Dermis blood vessel endothelial cell (primary cell): ENCODE measurements around the gene OSBPL9. TPM values are rescaled to one million over a fixed set of nuclear protein-coding genes. Genes with fewer than 3 reads are reported as not detected.
"Not testable (repeated sequence)": the region's sequence is repeated elsewhere in the genome, so short reads cannot be mapped to it uniquely, and the experiment has no call there.

Experiments
- DNase-seq: peaks from one replicate; pipeline ENCODE4 v3.0.0; 2010
- total RNA-seq: library from RNA; depleted of rRNA; stranded (reverse); fragments of >200 nt; gene quantifications from 2 replicates; pipeline ENCODE4 v1.2.3, GENCODE V29; 2014

Gene OSBPL9
- total RNA-seq, 1 donor from 2014 or later, result 96.1 TPM

- DNase-seq, result no peak
These were observed 52.9 kb downstream of the OSBPL9 start for GRCh38 chr1:51669816-51670215.

GRCh38 chr1:51671527-51672325, 54.8 kb downstream of the OSBPL9 start:
- DNase-seq, result peak; percentile 85

GRCh38 chr1:51673279-51673678, 56.4 kb downstream of the OSBPL9 start:
- no peak for DNase-seq

GRCh38 chr1:51675177-51675780, 58.4 kb downstream of the OSBPL9 start:
- DNase-seq, result no peak

GRCh38 chr1:51679435-51679834, 62.5 kb downstream of the OSBPL9 start:
- peak; percentile 23 for DNase-seq

GRCh38 chr1:51684776-51685175, 67.9 kb downstream of the OSBPL9 start:
- no peak for DNase-seq

GRCh38 chr1:51686450-51686849, 69.6 kb downstream of the OSBPL9 start:
- DNase-seq, result no peak

- DNase-seq, result no peak
These were observed 72.2 kb downstream of the OSBPL9 start for GRCh38 chr1:51689075-51689440.

- no peak for DNase-seq
These were observed 72.8 kb downstream of the OSBPL9 start for GRCh38 chr1:51689643-51690042.

GRCh38 chr1:51690285-51690961, 73.5 kb downstream of the OSBPL9 start:
- peak; percentile 56 for DNase-seq

GRCh38 chr1:51691920-51692319, 75.0 kb downstream of the OSBPL9 start:
- DNase-seq, result no peak

- DNase-seq, result no peak
These were observed 76.7 kb downstream of the OSBPL9 start for GRCh38 chr1:51693419-51694155.

- no peak for DNase-seq
These were observed 80.3 kb downstream of the OSBPL9 start for GRCh38 chr1:51697166-51697565.

GRCh38 chr1:51699391-51699790, 82.5 kb downstream of the OSBPL9 start:
- no peak for DNase-seq

- DNase-seq, result not testable (repeated sequence)
These were observed 84.9 kb downstream of the OSBPL9 start for GRCh38 chr1:51701782-51702181.

GRCh38 chr1:51702220-51702619, 85.3 kb downstream of the OSBPL9 start:
- DNase-seq, result not testable (repeated sequence)

GRCh38 chr1:51705035-51705434, 88.1 kb downstream of the OSBPL9 start:
- no peak for DNase-seq

- DNase-seq, result no peak
These were observed 92.2 kb downstream of the OSBPL9 start for GRCh38 chr1:51708911-51709760.

GRCh38 chr1:51709951-51710350, 93.1 kb downstream of the OSBPL9 start:
- no peak for DNase-seq

GRCh38 chr1:51712590-51712989, 95.7 kb downstream of the OSBPL9 start:
- no peak for DNase-seq

- no peak for DNase-seq
These were observed 97.6 kb downstream of the OSBPL9 start for GRCh38 chr1:51714374-51715019.

- no peak for DNase-seq
These were observed 98.5 kb downstream of the OSBPL9 start for GRCh38 chr1:51715369-51715768.
